Measurements from ENCODE around the gene CDH13. TPM values are rescaled to one million over a fixed set of nuclear protein-coding genes. Genes with fewer than 3 reads are reported as not detected.

CDH13 gene
- total and polyA plus RNA-seq, 12 donors = 0.86 to 30.6 (median 2.4) TPM

DNA sequence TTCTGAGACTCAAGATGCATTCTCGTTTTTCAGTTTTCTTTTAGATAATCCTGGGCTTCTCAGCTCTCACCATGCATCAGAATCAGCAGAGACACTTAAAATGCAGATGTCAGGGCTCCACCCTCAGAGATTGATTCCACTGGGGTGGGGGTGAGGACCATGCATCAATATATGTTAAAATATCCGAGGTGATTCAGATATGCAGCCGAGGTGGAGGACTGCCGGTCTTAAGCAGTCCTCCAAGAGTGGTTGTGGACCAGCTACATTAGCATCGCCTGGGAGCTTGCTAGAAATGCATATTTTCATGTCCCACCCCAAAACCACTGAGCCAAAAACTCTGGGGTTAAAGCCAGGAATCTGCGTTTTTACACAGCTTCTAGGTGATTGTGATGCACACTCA lies 501.3 kb downstream of the CDH13 start:
- intact Hi-C loops (cut with DNase I) = no loop called here
- WGBS, 4 donors = 78 to 83% (median 82%) methylated on average over 6 of the region's 6 CpGs

GRCh38 chr16:83130039-83130438 lies 503.3 kb downstream of the CDH13 start:
- no peak for DNase-seq
- Histone ChIP-seq H3K4me3 (no peak overlapping the region), H3K4me1 (replicated peaks in 1 of 2) (no peaks in the 10 kb centered on the region), H3K9me3 (replicated peaks in 1 of 3) (no peaks in the 10 kb centered on the region), H3K27ac (no peak overlapping the region), H3K27me3 (no peaks in the 10 kb centered on the region), H3K36me3 (replicated peaks in 1 of 2) (no peaks in the 10 kb centered on the region)
- intact Hi-C loops (cut with DNase I) = no loop called here
- 73 to 85% (median 80%) methylated on average over 3 of the region's 3 CpGs for WGBS, 4 donors
- TF ChIP-seq POLR2A (IDR thresholded peaks at IDR 0.05) = no peak
- TF ChIP-seq, protein P1, sequence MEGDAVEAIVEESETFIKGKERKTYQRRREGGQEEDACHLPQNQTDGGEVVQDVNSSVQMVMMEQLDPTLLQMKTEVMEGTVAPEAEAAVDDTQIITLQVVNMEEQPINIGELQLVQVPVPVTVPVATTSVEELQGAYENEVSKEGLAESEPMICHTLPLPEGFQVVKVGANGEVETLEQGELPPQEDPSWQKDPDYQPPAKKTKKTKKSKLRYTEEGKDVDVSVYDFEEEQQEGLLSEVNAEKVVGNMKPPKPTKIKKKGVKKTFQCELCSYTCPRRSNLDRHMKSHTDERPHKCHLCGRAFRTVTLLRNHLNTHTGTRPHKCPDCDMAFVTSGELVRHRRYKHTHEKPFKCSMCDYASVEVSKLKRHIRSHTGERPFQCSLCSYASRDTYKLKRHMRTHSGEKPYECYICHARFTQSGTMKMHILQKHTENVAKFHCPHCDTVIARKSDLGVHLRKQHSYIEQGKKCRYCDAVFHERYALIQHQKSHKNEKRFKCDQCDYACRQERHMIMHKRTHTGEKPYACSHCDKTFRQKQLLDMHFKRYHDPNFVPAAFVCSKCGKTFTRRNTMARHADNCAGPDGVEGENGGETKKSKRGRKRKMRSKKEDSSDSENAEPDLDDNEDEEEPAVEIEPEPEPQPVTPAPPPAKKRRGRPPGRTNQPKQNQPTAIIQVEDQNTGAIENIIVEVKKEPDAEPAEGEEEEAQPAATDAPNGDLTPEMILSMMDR (IDR thresholded peaks at IDR 0.05) = no peak

More for the DNA sequence above, 501.3 kb downstream of the CDH13 start:
- Histone ChIP-seq H3K4me1 (replicated peaks in 1 of 2) (no peaks in the 10 kb centered on the region), H3K27me3 (no peaks in the 10 kb centered on the region), H3K27ac (no peak overlapping the region), H3K9me3 (replicated peaks in 1 of 3) (no peaks in the 10 kb centered on the region), H3K36me3 (replicated peaks in 1 of 2) (no peaks in the 10 kb centered on the region), H3K4me3 (no peak overlapping the region)
- no peak for DNase-seq
- no peak for TF ChIP-seq POLR2A (IDR thresholded peaks at IDR 0.05)
- TF ChIP-seq, protein P1 (IDR thresholded peaks at IDR 0.05) = no peak

GRCh38 chr16:83134638-83135037 lies 507.9 kb downstream of the CDH13 start:
- H3K4me1 ChIP-seq (replicated peaks in 1 of 2) = peaks cover 5 to 6% of the 10 kb centered on the region in 2 donors
- intact Hi-C loops (cut with DNase I) = no loop called here
- H3K9me3 ChIP-seq (replicated peaks in 1 of 3) = no peaks in the 10 kb centered on the region
- no peaks in the 10 kb centered on the region for H3K36me3 ChIP-seq (replicated peaks in 1 of 2)
- H3K27ac ChIP-seq = no peak overlapping the region
- H3K27me3 ChIP-seq = no peaks in the 10 kb centered on the region
- no peak overlapping the region for H3K4me3 ChIP-seq
- no peak for DNase-seq
- TF ChIP-seq, protein P1 (IDR thresholded peaks at IDR 0.05) = no peak
- TF ChIP-seq POLR2A (IDR thresholded peaks at IDR 0.05) = no peak
- WGBS, 4 donors = 73 to 80% (median 75%) methylated on average over 4 of the region's 4 CpGs

DNA sequence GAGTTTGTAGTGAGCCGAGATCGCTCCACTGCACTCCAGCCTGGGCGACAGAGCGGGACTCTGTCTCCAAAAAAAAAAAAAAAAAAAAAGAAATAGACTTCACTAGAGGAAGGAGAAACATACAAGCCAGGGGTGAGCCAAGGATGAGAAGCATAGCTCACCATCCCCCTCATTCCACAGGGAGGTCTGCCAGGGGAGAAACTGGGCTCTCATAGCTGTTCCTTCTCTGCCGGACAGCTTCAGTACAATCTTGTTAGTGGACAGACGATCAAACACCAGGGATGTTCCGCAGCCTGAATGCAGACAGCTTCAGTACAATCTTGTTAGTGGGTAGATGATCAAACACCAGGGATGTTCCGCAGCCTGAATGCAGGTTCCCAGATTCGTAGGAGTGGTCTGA lies 509.6 kb downstream of the CDH13 start:
- H3K36me3 ChIP-seq (replicated peaks in 1 of 2) = no peaks in the 10 kb centered on the region

More for the DNA sequence above, 509.6 kb downstream of the CDH13 start:
- H3K4me3 ChIP-seq = no peak overlapping the region
- peaks cover 5 to 6% of the 10 kb centered on the region in 2 donors for H3K4me1 ChIP-seq (replicated peaks in 1 of 2)
- no peak for TF ChIP-seq POLR2A (IDR thresholded peaks at IDR 0.05)
- TF ChIP-seq, protein P1 (IDR thresholded peaks at IDR 0.05) = no peak
- no peaks in the 10 kb centered on the region for H3K27me3 ChIP-seq
- H3K9me3 ChIP-seq (replicated peaks in 1 of 3) = no peaks in the 10 kb centered on the region
- DNase-seq = no peak
- 81 to 95% (median 88%) methylated on average over 9 of the region's 9 CpGs for WGBS, 4 donors
- H3K27ac ChIP-seq = no peak overlapping the region
- intact Hi-C loops (cut with DNase I) = no loop called here

All from adrenal gland (tissue), 12 donors.